HG02763 (cell line): ENCODE results near the gene IDH3B.
A peak's percentile ranks its signal among the peaks of the same experiment; 100 is the strongest.
"Not testable (repeated sequence)": the region's sequence is repeated elsewhere in the genome, so short reads cannot be mapped to it uniquely, and the experiment has no call there.

ENCODE experiments used
- ATAC-seq: cut with Tn5 transposase; IDR thresholded peaks from one replicate; pipeline ENCODE4 v1.9.1; 2021; ENCODE audit warnings: mild to moderate bottlenecking, moderate library complexity; ENCODE audit not compliant: unreplicated experiment

Gene IDH3B

DNA sequence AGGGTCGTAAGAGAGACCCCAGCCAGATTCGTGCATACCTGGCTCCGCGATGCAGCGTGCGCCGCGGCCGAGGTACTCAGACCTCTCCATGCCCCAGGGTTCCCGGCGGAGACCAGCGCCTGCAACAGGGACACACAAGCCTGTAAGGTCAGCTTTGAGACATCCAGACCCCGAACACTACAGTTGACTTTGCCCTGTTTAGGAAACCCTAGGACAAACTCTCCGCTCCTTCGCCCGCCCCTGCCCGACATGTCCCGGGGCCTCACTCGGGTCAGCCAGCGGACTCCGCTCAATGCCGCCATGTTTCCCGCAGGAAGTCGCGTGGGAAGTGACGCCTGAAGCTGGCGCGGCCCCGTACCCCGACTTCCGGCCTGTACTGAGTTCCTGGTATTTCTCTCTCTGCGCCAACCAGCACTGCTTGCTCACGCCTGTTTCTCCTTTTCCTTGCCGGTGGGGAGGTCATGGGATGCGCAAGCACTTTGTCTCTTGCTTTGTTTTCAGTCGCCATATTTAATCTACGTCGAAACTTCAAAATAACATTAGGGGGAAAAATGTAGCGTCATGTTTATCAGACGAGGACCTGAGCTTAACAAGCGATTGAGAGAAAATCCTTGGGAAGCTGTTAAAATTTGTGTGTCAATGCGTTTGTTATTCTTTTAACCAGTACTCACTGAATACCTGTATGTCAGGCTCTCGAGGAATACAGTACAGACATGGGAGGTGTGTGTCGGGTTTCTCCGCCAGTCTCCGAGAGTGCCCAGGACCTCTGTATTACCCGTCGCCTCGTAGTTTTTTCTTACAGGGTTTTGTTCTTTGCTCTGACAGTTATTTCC is at the start of gene IDH3B:
Gene IDH3B, minus strand, starts transcription at position 330 of the 833 bp plus-strand sequence. Its CDS starts 28 bp downstream, at position 302.
- peak; percentile 90 for ATAC-seq

DNA sequence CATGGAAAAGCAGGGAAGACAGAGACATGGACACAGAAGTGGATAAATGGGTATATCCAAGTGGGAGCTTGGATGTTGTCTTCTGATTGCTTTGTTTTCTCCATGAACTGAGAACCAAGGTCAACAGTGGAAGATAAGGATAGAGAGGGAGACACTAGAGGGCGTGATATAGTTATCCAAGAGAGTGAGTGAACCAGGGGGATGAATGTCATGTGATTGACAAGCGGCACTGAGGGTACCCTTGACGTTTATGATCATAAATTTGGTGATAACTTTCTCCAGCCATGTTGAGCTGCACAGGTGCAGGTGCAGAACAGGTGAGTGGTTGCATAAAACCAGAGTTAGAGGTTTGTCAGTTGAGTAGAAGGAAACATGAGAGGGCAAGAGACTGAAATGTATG is 49.3 kb upstream of the IDH3B start:
- ATAC-seq = no peak

DNA sequence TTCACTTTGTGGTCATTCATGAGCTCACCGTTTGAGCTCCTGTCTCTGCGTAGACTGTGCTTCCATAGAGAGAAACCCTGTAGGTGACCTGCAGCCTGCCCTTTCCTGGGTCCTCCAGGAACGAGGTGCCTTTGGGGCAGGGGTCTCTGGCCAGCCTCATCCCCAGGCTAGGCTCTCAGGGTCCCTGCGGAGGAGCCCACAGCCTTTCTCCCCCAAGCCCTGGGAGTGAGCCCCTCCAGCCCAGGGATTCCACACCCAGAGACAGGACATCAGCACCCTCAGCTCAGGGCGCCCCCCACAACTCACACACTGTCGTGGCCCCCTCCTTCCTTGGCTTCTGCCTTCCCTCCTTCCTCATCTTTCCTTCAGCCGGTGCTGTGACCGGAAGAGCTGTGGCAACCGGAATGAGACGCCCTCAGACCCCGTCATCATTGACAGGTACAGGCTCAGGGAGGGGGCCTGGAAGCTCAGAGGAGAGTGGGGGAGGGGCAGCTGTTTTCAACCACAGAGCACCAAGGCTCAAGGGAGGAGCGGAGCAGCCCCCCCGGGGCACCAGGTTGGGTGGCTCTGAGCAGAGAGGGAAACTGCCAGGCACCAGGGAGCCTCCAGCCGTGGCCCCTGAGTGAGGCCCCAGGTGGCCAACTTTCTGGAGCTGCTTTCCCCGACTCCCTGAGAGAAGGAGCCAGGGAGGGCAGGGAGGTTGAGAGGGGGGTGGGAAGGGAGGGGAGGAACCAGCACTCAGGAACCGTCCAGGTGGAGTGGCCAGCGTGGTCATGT is 45.4 kb upstream of the IDH3B start:
- ATAC-seq = no peak

DNA sequence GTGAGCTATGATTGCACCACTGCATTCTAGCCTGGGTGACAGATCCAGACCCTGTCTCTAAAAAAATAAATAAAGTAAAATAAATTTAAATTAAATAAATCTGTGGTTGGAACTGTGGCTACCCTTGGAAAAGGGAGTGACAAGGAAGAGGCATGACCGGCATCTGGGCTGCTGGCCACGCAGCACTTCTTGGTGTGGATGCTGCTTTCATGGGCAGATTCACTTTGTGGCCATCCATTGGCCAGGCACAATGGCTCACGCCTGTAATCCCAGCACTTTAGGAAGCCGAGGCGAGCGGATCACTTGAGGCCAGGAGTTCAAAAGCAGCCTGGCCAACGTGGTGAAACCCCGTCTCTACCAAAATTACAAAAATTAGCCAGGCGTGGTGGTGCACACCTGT is 44.6 kb upstream of the IDH3B start:
- ATAC-seq = no peak

DNA sequence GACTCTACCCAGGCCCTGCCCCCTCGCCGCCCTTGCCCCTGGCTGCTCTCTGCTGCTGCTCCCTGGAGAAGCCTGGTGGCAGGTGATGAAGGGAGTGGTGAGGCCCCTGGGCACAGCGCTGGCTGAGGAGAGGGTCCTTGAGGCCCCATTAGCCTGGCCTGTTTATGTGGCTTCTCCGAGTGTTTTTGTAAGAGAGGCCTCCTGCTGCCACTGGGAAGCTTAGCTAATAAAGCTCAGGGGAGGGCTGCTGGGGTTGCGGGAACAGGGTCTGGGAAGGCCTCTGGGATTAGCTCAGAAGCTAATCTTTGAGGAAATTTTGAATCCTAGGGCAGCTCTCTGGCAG is 44.0 kb upstream of the IDH3B start:
- no peak for ATAC-seq

DNA sequence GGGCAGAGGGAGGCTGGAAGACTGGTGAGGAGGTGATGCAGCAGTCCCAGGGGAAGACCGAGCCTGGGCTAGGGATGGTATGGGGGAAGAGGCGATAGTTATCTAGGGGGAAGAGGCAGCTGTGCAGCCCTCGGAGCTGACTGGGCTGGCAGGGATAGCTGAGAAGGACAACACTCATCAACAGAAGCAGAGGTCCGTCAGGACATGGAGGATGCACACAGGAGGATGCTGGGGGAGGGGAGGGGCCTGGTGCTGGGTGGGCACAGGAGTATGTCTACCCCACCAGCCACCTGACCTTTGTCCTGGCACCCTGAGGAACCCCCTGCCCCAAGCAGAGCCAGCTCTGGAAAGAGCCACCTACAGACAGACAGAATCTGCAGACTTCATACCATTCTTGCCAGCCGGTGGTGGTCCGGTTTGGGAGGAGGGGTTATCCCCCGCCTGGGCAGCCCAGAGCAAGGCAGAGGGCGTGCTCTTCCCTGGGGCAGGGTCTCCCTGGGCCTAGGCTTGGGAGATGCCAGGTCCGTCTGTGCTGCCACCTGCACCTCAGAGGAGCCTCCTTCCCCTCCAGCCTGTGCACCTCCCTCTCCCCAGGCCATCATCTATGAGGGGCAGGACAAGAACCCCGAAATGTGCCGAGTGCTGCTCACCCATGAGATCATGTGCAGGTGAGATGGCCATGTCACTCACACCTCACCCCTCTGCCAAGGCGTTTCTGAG is 43.5 kb upstream of the IDH3B start:
- no peak for ATAC-seq

DNA sequence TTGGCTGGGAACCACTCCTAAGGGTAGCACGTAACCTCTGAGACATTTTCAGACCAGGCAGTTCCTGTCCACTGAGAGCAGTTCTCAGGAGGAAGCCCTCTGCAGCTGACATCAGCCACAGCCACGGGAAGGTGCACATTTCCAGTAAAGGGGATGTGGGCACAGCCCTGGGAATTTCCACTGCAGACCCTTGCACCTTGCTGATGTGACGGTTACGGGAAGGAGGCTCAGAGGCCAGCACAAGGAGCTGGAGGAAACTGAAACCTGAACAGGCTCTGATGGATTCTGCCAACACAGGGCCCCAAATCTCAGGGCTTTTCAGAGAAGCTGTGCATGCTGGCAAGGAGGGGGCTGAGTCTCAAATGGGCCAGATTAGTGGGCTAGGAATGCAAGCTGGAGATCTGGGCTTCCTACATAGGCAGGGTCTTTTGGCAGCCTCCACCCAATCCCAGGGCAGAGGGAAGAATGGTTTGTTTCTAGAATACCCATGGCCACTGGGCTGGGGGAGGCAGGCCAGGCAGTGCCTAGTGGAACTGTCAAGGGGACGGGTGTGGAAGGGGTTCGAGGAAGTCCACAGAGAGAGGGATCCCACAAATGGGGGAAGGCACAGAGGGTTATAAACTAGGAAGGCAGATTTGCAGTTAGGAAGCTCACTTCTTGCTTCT is 42.8 kb upstream of the IDH3B start:
- no peak for ATAC-seq

DNA sequence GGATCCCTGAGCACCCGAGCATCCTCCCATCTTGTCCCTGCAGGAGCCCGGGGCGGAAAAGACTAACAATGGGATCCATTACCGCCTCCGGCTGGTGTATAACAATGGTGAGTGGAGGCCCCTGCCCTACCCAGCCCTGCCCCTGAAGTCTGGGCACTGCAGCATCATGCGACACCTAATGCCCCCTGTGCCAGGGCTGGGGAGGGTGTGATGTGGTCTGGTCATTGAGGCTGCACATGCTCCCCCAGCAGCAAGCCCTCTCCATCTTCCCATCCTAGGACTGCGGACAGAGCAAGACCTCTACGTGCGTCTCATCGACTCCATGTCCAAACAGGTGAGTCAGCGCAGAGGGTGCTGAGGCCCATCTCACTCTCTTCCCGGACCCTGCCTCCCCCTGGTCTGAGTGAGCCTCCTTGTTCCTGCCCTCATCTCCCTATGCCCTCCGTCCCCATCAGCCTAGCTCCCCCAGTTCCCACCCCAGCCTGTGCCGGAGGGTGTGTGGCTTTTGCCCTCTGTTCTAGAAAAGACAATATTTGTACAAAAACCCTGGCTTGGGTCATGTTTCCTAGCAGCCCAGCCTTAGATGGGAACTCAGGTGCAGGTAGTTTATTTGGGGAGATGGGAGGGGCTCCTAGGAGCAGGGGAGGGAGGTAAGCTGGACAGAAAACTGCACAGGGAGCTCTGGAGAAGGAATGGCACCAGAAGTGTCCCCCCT is 42.1 kb upstream of the IDH3B start:
- no peak for ATAC-seq

DNA sequence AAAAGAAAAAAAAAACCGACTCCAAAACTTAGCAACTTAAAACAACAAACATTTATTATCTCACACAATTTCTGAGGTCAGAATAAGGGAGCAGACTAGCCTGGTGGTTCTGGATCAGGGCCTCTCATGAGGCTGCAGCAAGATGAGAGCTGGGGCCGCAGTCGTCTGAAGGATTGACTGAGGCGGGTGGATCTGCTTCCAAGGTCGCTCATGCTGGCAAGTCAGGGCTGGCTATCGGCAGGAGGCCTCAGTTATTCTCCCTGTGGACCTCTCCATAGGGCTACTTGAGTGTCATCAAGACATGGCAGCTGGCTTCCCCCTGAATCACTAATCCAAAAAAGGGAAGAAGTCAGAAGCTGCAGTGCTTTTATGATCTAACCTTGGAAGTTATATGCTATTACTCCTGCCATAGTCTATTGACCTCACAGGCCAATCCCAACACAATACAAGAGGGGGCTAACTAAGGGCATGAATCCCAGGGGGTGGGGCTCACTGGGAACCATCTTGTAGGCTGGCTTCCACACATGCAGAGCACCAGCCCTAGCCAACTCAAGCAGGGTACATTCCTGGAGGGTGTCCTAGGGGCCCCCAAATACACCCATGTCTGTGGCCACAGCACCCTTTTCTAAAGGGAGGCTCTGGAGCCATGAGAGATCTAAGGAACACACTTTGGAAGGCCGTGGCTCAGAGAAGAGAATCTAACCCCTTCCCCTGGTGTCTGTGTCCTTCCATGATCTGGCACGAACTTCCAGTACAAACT is 39.9 kb upstream of the IDH3B start:
- no peak for ATAC-seq

DNA sequence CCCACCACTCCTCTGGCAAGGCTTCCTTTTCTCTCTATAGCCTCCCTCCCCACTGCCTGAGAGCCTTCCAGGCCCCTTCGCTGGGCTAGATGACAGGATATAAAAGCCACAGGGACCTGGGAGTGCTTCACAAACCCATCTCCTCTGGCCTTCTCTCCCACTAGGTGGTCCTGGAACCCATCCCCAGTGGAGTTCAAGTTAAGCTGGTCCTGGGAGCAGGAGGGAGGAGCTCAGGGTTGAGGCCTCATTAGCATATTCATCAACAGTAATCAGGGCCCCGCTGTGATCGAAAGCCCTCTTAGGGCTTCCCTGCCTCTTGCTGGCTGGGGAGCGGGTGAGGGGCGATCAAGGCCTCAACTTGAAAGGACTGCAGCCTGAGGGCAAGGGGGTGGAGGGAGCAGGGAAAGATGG is 37.7 kb upstream of the IDH3B start:
- no peak for ATAC-seq

DNA sequence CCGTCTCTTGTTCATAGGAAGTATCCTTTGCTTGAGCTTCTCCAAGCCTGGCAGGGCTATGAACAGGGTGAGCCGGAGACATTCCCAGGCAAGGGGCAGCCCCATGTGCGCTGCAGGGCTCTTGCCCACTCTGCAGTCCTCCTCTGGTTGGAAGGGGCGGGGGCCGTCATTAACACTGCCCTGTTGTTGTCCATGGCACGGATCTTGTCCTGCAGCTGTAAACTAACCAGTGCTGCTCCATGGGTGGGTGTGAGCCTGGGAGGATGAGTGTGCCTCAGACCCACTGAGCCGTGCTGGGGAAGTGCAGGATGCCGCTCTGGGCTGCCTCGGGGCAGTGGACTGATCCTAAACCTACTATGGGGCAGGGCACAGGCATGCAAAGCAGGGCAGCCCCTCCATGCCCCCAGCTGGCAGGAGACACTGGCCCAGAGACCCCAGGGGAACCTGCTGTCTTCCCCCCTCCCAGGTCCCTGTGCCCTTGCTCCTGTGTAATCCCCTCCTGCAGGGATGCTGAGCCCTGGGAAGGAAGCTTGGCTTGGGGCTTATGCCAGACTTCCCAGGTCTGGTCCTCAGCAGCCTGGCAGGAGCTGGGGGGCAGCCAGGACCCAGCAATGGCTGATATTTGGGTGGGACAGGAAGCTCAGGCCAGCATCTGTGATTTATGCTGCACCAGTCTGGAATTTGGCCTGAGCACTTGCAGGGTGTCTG is 37.1 kb upstream of the IDH3B start:
- ATAC-seq = no peak

DNA sequence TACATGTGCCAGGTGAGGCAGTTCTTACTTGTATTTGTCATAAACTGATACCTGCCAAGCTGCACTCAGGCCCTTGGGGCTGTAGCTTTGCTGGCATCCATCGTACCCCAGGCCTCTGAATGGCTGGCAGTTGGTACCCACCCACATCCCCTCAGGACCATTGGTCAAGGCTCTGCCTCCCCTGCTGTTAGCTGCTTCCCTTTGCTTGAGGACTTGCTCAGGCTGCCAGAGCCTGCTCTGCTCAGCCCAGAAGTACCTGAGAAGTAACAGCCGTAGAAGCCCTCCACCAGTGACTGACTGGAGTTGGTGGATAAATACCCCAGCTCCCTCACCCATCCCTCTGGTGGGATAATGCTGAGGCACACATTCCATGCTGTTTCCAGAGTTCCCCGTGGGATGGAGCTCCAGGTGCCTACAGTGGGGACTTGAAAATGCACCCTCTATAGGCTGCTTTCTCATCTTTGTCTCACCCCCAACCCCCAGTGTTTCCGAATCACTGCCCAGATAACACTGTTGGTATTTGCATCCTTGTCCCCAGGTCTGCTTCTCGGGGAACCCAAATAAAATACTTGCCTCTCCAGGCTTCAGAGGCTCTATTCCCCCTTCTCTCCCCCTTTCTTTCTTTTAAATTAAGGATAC is 35.9 kb upstream of the IDH3B start:
- ATAC-seq = no peak

DNA sequence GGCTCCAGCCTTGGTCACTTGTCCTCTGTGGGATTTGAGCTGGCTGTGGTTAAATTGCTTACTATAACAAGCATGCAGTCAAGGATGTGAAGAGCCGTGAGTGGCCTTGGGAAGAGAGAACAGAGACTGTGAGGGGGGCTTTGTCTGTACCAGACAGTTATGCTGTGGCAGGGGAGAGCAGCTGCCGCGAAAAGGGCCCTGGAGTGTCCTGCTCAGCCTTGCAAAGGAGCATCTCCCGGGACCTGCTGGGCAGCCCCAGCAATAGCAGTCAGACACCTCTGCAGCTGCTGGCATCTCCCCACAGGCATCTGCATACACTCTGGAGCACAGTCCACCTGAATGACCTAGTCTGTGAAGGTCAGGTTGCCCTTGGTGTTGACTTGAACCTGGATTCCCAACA is 34.9 kb upstream of the IDH3B start:
- ATAC-seq = no peak

DNA sequence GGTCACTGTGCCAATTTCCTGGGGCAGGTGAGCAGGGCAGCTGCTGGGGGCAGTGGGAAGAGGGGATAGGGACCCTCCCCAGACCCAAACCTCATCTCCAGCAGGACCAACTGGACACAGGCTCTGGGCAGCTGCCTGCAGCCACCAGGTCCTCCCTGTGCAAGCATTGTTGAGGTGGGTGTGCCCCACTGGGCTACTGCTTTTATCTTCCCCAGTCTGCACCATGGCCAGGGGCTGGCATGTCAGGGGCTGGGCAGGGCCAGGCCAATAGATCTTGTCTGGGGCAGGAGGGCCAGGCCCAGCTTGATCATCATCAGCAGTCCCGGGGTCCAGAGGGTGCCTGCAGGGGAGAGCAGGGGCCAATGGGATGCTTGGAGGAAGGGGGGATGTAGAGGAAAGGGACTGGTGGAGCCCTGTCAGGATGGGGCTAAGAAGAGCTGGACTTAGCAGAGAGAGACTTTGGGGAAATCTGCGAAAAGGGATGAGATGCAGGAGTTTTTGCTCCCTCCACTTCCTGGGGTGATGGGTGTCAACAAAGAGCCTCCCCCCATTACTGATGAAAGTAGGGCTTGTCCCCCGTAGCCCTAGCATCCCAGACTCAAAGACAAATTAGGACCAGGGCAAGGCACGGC is 34.3 kb upstream of the IDH3B start:
- ATAC-seq = no peak

DNA sequence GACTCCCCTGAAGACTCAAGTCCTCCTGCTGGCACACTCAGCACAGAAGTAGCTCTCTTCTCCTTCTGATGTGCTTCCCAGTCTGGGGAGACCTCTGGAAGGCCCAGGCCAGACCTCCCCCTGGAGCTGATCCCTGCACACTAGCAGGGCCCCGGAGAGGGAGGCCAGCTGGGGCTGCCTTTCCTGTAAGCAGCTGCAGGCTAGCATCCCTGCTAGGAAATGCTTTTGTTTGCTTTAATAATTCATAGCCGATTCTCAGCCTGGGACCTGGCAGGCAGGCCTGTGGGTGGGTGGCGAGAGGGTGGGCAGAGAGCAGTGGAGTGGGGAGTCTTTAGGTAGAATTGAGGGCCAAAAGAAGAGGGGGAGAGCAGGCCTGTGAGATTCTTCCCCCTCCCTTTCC is 33.8 kb upstream of the IDH3B start:
- ATAC-seq = no peak

DNA sequence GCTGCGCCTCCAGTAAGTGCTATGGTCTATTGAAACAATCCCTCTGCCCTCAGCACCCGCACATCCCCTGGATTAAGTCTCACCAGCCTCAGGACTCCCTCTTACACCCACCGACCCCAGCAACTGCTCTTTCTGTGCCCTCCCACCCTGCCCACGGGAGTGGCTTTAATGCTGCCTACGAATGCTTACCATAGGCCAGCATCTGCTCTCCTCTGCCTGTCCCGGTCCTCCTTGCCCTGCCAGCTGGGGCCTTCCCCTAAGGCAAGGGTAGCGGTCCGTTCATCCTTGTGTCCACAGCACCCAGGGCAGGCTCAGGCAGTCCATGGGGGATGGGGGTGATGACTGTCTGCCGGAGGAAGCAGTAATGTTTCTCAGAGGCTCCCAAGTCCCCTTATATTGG is 32.6 kb upstream of the IDH3B start:
- no peak for ATAC-seq

DNA sequence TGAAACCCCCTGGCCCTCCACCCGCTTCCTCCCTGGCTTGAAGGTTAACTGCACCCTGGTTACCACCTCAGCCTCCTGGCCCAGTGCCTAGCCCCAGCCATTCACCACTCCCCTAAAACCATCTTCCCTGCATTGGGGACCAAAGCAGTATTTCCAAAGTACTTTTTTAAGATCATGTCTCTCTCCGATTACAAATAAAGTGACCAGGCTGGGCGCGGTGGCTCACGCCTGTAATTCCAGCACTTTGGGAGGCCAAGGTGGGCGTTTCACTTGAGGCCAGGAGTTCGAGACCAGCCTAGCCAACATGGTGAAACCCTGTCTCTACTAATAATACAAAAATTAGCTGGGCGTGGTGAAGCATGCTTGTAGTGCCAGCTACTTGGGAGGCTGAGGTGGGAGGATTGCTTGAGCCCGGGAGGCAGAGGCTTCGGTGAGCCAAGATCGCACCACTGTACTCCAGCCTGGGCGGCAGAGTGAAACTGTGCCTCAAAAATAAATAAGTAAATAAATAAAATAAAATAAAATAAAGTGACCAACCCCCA is 32.0 kb upstream of the IDH3B start:
- not testable (repeated sequence) for ATAC-seq
